Measurements from ENCODE around the gene LGI1.

GRCh38 chr10:93773705-93774104 lies 16.0 kb downstream of the LGI1 start:
- TF ChIP-seq YY1 (IDR thresholded peaks at IDR 0.05; ENCODE audit: insufficient read depth, insufficient read length) = no peak
- no peak for TF ChIP-seq ZNF274 (IDR thresholded peaks at IDR 0.05; ENCODE audit: low read depth, low read length)
- no peak for TF ChIP-seq SUZ12 (IDR thresholded peaks at IDR 0.05; ENCODE audit: extremely low read depth, insufficient read depth, insufficient read length)

All from NT2/D1 (cell line).